Epithelial cell of esophagus (primary cell): Measurements from ENCODE around the gene PAX7.

Experiments used
- DNase-seq: peaks from one replicate; pipeline ENCODE4 v3.0.0; 2010; ENCODE audit warnings: low read depth
- H3K4me3 ChIP-seq: 2 replicates; pipeline ENCODE4 v1.5.1; 2011; ENCODE audit warnings: mild to moderate bottlenecking, low read length, control low read depth
- TF ChIP-seq, protein P1 (sequence below): IDR thresholded peaks from 2 replicates; pipeline ENCODE4 v1.5.1; 2011; ENCODE audit warnings: low read depth, mild to moderate bottlenecking, low read length, control low read depth, inconsistent platforms; ENCODE audit not compliant: insufficient read depth; ENCODE audit errors: missing control alignments

PAX7 gene

DNA sequence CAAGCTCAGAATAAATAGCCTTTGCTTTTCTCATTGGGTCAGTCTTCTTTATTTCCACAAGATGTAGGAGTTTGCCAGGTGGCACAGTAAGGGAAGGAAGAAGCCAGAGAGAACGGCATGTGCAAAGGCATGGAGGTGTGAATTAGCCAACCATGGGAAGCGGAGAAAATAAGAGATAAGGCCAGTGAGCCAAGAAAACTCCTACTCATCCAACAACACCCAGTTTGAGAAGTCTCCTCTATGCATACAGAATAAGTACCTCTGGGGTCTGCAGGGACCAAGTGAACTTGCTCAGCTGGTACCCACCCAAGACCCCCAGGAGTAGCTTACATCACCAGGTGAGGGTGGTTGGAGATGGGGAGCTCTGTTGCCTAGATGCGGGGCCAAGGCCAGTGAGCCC lies 162.1 kb downstream of the PAX7 start:
- no peak overlapping the region for H3K4me3 ChIP-seq
- no peak for DNase-seq
- TF ChIP-seq, protein P1, sequence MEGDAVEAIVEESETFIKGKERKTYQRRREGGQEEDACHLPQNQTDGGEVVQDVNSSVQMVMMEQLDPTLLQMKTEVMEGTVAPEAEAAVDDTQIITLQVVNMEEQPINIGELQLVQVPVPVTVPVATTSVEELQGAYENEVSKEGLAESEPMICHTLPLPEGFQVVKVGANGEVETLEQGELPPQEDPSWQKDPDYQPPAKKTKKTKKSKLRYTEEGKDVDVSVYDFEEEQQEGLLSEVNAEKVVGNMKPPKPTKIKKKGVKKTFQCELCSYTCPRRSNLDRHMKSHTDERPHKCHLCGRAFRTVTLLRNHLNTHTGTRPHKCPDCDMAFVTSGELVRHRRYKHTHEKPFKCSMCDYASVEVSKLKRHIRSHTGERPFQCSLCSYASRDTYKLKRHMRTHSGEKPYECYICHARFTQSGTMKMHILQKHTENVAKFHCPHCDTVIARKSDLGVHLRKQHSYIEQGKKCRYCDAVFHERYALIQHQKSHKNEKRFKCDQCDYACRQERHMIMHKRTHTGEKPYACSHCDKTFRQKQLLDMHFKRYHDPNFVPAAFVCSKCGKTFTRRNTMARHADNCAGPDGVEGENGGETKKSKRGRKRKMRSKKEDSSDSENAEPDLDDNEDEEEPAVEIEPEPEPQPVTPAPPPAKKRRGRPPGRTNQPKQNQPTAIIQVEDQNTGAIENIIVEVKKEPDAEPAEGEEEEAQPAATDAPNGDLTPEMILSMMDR, result no peak

DNA sequence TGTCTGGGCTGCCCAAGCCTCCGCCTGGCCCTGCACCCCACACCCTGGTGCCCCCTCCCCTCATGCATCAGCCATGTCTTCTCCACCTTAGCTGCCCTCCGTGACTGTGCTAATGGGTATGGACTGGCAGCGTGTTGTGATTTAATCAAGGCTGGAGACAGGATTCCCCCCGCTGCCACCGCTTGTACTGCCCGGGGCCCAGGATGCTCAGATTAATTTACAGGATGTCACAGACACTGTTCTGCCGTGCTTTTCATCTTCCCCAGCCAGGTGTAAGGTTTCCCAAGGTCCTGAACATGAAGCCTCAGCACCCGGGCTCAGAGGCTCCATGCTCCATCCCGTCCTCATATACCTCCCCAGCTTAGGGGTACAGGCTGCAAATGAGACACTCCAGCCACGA lies 162.5 kb downstream of the PAX7 start:
- TF ChIP-seq, protein P1, result no peak
- H3K4me3 ChIP-seq, result no peak overlapping the region
- DNase-seq, result no peak

DNA sequence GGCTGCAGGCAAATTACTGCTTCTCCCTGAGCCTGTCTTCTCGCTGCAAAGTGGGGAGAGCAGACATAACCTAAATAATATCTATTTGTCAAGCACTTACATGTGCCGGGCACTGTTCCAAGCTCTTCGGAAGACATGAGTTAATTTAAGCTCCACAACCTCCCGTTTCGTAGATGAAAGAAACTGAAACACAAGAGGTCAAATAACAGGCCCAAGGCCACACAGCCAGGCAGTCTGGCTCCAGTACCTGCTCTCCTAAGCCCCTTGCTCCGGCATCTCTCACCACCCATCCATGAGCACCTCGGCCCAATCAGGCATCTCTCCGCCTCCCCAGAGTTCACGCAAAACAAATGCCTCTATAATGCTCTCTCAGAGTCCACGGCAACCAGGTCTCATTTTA lies 163.4 kb downstream of the PAX7 start:
- no peak for DNase-seq
- TF ChIP-seq, protein P1, result no peak
- no peak overlapping the region for H3K4me3 ChIP-seq

DNA sequence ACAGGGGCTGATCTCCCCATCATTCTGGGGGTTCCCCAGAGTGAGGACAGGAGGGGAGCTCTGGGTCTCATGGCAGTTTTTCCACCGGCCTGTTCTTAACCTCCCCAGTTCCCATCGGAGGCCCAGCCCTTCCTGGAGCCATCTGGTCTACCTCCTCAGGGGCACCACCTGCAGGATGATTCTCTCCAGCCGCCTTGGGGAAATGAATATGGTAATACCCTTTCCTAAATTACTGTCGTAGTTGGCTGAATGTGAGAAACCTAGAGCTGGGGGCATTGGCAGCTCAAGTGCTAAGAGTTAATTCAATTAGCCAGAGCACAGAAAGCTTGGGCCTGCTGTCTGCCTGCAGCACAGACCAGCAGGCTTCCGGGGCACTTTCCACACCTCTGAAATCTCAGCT lies 163.9 kb downstream of the PAX7 start:
- H3K4me3 ChIP-seq, result no peak overlapping the region
- no peak for DNase-seq
- TF ChIP-seq, protein P1, result peak; percentile 17

DNA sequence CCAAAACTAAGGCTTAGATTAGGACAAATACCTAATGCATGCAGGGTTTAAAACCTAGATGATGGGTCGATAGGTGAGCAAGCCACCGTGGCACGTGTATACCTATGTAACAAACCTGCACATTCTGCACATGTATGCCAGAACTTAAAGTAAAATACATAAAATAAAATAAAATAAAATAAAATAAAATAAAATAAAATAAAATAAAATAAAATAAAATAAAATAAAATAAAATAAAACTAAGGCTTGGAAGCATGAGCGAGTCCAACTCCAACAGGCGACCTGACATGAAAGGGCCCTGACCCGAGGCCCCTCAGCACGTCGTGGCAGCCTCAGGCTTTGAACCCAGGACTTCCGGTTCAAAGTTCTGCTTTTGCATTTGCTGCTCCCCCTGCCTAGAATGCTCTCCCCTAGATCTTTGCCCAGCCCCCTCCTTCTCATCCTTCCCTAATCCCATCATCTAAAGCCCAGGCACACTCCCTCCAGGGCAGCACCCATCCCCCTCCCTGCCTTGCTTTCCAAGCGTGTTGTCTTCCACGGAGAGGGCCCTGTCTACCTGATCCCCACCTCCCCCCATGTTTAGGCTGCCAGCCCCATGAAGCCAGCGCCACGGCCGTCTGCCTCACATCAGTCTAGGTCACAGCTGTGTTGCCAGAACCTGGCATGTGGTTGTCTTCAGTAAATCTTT lies 164.5 kb downstream of the PAX7 start:
- no peak for DNase-seq
- TF ChIP-seq, protein P1, result no peak
- H3K4me3 ChIP-seq, result no peak overlapping the region

DNA sequence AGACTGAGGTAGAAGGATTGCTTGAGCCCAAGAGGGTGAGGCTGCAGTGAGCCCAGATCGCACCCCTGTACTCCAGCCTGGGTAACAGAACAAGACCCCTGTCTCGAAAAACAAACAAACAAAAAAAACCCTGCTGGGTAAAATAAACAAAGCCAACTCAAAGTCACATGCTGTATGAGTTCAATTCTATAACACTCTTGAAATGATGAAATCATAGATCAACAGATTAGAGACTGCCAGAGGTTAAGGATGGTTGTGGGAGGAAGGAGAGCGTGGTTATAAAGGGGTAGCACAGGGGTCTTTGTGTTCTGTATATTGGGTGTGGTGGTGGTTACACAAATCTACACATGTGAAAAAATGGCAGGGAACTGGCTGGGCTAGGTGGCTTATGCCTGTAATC lies 166.3 kb downstream of the PAX7 start:
- TF ChIP-seq, protein P1, result no peak
- H3K4me3 ChIP-seq, result no peak overlapping the region
- no peak for DNase-seq
